Stimulated activated CD4-positive, alpha-beta T cell treated with anti-CD3 and anti-CD28 coated beads, TNF-alpha, amount 100 ng/mL, for 24 hours (primary cell): ENCODE measurements around the gene GRIK3.

ENCODE experiments used
- DNase-seq, 3 experiments: peaks; one replicate each; pipeline ENCODE4 v3.0.0-alpha.2; 2020; ENCODE audit warnings: low read depth in 3 of 3

Gene GRIK3

DNA sequence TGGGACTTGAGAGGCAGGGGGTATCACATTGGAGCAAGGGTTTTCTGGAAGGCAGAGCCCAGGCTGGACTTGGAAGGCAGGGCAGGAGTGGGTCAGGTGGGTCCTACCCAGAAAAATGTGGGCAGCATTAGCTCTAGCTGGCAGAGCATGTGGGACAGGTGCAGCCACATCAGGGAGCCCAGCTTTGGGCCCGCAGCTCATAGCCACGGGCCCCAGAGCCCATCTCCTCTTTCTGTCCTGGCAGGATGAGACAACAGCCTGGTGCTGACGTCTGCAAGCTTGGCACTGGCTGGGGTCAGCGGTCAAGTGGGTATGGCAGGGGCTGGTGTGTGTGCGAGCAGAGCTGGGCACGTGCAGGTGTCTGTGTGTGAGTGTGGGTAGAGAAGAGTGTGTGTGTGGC lies 154.7 kb downstream of the GRIK3 start:
- DNase-seq: no peak

DNA sequence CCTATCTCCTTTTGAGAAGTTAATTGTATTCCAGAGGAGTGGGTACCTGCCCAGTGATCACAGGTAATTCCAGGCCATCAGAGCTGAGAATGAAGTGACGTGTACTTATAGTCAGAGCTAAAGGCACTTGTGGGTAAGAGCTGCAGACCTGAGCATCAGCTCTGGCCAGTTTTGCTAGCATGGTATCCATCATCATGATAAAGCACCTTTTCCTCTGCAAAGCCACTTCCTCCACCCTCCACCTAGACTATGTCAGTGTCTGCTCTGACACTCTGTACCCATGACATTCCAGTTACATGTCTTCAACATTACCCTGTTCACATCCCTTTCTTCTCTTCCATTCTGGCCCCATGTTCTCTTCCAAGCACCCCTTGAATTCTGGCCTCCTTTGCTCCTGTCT lies 157.3 kb downstream of the GRIK3 start:
- DNase-seq: no peak

DNA sequence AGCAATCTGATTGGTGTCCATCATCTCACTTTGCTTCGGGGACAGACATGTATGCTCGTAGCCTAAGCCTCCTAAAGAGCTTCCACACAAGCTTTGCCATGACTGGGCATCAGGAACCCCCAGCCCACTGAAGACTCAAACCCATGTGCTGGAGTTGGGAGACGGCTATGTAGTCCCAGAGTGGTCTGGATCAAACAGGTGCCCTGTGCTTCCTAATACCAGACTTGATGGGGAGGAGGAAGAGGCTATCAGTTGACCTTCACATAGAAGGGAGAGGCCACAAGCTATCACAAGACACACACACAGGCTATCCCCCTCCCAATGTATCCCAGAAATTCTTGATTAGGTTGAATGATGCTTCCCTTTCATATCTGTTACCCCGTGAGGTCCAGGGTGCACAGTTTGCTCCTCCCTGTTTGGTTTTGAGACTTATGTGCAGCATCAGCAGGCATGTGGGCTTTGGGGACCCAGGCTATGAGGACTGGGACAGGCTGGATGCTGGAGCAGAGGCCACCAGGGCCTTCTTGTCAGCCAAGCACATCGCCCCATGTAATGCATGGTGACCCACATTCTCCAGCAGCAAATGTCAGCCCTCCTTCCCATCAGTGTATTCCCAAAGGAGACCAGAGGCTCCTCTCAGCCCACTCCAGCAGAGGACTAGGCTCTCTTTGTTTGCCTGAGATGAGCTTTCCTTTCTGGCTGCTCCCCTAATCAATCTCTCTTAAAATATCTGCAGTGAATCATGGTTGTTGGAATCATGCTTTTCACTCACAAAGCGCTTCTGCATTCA lies 159.8 kb downstream of the GRIK3 start:
- no peak for DNase-seq

- no peak for DNase-seq
Measured at GRCh38 chr1:36872858-36873257, 161.5 kb downstream of the GRIK3 start.

DNA sequence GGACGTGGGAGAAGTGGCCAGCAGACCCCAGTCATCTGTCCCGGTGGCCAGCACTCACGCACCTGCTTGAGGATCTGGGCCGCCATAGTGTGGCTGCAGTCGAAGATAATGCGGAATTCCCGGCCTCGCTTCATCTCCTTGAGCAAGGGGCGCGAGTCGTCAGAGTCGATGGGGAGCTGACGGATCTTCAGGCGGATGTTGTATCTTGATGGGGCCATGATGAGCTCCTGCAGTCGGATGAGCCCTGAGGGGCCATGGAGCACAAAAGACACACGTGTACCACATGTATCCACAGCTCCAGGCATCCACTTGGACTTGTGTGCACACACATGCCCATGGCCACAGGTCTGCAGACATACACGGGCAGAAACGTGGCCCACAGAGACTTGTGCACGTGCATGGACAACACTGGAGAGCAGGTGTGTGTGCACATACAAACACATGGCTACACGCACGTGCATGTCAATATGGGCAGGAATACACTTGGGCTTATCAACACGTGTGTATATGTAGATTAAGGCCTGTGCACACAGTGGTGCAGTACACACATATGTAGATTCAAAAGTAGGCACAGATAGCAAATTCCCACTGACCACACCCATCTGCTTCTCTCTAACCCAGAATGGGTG lies 162.1 kb downstream of the GRIK3 start:
- no peak for DNase-seq

DNA sequence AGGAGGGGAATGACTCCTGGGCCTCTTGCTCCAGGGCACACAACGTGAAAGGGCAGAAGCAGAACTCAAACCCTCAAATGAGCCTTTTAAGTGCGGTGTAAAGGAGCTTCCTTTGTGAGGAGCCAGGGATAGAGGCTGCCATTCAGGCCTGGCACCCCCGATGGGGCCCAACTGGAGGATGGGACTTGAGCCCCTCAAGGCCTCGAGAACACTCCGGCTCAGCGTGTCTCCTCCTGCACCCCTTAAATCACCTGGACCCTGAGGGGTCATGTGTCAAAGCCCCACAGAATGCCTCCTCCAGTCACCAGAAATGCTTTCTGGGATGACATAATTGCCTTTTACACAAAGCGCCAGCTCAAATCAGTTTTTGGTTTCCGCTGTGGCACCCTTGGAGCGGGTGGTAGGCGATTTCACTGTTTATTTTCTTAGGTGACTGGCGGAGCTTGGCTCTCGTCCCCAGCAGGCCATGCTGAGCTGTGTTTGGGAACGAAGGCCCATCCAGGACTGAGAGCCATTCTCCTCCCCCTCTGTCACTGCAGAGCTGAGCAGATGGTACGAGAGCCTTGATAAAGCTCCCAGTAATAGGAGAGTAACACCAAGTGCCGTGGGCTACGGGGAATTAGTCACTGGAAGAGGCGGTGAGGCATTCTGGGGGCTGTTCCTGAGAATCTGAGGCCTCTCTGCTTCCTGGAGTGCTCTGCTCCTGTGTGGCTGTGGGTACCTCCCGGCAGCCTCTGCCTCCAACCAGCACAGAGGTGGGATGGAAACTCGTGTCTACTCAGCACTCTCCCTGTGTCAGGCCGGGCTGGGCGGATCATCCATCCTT lies 163.0 kb downstream of the GRIK3 start:
- no peak for DNase-seq

- DNase-seq: no peak
Measured at GRCh38 chr1:36869826-36870225, 164.5 kb downstream of the GRIK3 start.

- no peak for DNase-seq
Measured at GRCh38 chr1:36869054-36869453, 165.3 kb downstream of the GRIK3 start.

- DNase-seq: no peak
Measured at GRCh38 chr1:36867575-36867974, 166.7 kb downstream of the GRIK3 start.

GRCh38 chr1:36866169-36866814 lies 168.0 kb downstream of the GRIK3 start:
- no peak for DNase-seq

DNA sequence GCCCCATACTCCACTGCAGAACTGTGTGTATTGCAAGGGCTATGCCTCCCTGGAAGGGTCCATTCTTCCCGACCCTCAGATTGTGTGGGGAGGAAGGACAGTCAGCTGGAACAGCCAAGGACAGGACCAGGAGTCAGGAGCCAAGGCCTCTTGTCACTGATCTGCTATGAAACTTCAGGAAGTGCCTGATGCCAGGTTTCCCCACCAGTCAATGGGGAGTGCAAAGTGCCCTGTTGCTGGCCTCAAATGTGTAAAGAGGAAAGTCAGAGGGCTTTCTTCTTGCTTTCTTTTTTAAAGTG lies 168.8 kb downstream of the GRIK3 start:
- no peak for DNase-seq

GRCh38 chr1:36864823-36865601 lies 169.3 kb downstream of the GRIK3 start:
- no peak for DNase-seq

DNA sequence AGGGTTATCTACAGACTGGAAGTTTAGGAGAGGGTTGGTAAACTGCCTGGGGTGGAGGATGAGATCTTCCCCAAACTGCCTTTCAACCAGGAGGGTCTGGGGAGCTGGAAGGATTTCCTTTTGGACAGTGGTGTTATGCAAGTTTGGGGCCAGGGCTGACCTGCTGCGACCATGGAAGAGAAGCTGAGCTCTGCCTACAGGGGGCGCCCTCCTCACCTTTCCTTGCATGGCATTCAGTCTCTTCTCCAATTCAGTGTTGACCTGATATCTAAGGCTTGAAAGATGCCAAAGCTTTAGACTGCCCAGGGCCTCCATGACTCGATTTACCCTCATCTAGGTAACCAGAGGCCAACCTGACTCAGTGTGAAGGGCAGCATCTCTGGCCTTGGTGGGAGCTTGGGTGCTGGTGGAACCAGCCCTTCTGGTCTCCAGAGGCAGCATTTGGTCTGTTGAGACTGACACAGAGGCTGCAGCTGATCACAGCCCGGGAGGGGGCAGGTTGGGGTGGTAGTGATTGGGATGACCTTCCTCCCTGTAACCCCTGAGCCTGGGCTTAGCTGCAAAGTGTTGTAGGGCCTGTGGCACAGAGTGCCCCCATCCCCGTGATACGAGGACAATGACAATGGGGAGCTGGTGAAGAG lies 170.0 kb downstream of the GRIK3 start:
- peak in 1 of 3 experiments; percentile 22 for DNase-seq

DNA sequence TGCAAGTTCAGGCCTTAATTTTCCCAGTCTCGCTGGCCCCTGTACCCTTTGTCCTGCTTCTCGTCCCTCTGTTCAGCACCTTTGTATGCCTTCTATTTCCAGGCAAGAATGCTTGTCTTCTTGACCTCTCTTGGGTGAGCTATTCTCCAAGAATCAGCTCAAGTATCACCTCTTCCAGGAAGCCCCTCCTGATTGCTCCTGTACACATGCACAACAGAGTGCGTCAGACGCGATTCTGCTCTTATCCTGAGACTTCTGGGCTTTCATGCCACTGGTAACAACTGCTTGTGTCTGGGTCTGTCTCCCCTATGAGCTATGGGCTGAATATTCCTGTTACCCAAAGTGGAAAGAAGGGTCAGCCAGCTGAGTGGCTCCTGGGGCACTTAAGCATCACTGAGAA lies 170.8 kb downstream of the GRIK3 start:
- DNase-seq: no peak

GRCh38 chr1:36863061-36863460 lies 171.3 kb downstream of the GRIK3 start:
- DNase-seq: no peak

GRCh38 chr1:36861375-36861774 lies 172.9 kb downstream of the GRIK3 start:
- no peak for DNase-seq

DNA sequence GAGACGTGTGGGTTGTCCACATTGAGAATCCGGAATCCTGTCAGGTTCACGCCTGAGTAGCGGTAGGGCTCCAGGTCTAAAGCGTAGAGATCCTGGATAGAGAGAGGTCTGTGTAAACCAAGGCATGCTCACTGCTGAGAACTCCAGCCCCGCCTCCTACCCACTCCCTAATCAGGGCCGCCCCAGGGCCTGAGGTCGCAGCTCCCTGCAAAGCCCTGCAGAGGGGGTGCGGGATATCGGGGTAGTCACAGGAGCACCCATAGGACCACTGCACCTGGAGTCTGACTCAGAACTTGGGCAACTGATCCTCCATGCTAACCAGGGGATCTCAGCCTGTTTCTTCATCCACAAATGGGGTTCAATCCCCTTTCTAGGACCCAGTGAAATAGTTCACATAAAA lies 174.4 kb downstream of the GRIK3 start:
- no peak for DNase-seq

DNA sequence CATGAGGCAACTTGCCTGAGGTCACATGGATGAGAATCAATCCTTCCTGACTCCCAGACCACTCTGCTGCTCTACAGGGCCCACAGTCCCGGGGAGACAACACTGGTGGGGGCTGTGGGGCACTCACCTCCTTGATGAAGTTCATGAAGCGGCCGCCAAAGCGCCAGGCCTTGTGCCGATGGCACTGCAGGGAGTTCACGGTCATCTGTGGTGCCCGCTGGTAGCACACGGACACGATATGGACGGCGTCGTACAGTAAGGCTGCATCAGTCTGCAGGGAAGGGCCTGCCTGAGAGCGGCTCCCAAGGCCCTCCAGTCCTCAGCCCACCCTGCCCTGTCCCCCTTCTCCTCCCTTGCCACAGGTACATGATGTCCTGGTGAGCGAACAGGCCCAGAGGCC lies 175.3 kb downstream of the GRIK3 start:
- no peak for DNase-seq

DNA sequence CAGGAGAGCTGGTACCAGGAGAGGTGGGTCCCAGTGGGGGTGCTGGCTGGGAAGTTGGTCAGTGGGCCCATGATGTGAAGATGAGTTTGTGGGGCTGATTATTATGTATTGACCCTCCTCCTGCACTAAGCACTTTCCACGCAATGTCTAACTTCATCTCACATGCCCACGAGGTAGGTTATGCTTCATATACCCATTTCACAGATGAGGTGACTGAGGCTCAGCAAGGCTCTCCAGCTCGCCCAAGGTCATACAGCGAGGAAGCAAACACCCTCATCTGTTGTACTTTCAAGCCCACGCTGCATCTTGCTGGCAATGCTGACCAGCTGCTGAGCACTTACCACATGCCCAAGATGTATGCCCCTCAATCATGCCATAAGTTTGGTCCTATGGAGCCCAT lies 175.8 kb downstream of the GRIK3 start:
- DNase-seq: no peak

GRCh38 chr1:36857754-36858153 lies 176.6 kb downstream of the GRIK3 start:
- no peak for DNase-seq
